Esophagus muscularis mucosa (tissue), 4 donors: ENCODE data around the gene CNN2.

Experiments
- EP300 ChIP-seq: sonication (generic); formaldehyde crosslinking; IDR thresholded peaks from one replicate; pipeline ENCODE4 v1.6.1; 2017; ENCODE audit warnings: antibody characterized with exemption
- POLR2A ChIP-seq: fragments of 450-650 bp; IDR thresholded peaks from one replicate; pipeline ENCODE4 v1.6.1; 2017; ENCODE audit warnings: antibody characterized with exemption, moderate library complexity, mild to moderate bottlenecking, low read depth
- POLR2AphosphoS5 ChIP-seq, 2 donors: sonication (generic); formaldehyde crosslinking; IDR thresholded peaks; one replicate each; pipeline ENCODE4 v1.6.1; 2017; ENCODE audit warnings: antibody characterized with exemption in 2 of 2
- TF ChIP-seq, protein P1 (sequence below), 3 experiments: fragments of 200-600 bp in 2 of 3; fragments of 450-650 bp in 1 of 3; sonication (generic) in 2 of 3; IDR thresholded peaks; one replicate each; pipeline ENCODE4 v1.5.1; 2017 to 2019; ENCODE audit warnings: antibody characterized with exemption in 3 of 3, mild to moderate bottlenecking in 2 of 3, moderate library complexity in 1 of 3

GRCh38 chr19:1069009-1069779 lies 42.8 kb downstream of the CNN2 start:
- TF ChIP-seq, protein P1, sequence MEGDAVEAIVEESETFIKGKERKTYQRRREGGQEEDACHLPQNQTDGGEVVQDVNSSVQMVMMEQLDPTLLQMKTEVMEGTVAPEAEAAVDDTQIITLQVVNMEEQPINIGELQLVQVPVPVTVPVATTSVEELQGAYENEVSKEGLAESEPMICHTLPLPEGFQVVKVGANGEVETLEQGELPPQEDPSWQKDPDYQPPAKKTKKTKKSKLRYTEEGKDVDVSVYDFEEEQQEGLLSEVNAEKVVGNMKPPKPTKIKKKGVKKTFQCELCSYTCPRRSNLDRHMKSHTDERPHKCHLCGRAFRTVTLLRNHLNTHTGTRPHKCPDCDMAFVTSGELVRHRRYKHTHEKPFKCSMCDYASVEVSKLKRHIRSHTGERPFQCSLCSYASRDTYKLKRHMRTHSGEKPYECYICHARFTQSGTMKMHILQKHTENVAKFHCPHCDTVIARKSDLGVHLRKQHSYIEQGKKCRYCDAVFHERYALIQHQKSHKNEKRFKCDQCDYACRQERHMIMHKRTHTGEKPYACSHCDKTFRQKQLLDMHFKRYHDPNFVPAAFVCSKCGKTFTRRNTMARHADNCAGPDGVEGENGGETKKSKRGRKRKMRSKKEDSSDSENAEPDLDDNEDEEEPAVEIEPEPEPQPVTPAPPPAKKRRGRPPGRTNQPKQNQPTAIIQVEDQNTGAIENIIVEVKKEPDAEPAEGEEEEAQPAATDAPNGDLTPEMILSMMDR (IDR thresholded peaks at IDR 0.05) = no peak
- TF ChIP-seq EP300 (no peak), POLR2AphosphoS5 (IDR thresholded peaks at IDR 0.05) (no peak), POLR2A (no peak)
